ENCODE measurements around the gene PARD6G.

- TF ChIP-seq CTCF (IDR thresholded peaks at IDR 0.05; ENCODE audit: low read length) (no peak), EZH2 (IDR thresholded peaks at IDR 0.05; ENCODE audit: borderline replicate concordance, low read length) (no peak)
Observed at GRCh38 chr18:80250740-80251364, 3.5 kb upstream of the PARD6G start.

Measured in OCI-LY1 (cell line).